Mucosa of descending colon (tissue), 3 donors: ENCODE results near the gene SNRNP27. TPM values are rescaled to one million over a fixed set of nuclear protein-coding genes. Genes with fewer than 3 reads are reported as not detected.
"Not testable (repeated sequence)": the region's sequence is repeated elsewhere in the genome, so short reads cannot be mapped to it uniquely, and the experiment has no call there.

Experiments
- ATAC-seq: fragments of 200-7000 bp; cut with Tn5 transposase; one replicate; pipeline ENCODE4 v1.9.1; 2020; ENCODE audit warnings: mild to moderate bottlenecking, moderate library complexity
- DNase-seq, 3 donors: peaks; one replicate each; pipeline ENCODE4 v3.0.0-alpha.2; 2020
- H3K36me3 ChIP-seq: fragments of 200-600 bp; one replicate; pipeline ENCODE4 v1.8.0; 2021; ENCODE audit warnings: low read depth, mild to moderate bottlenecking
- H3K4me1 ChIP-seq: fragments of 200-600 bp; one replicate; pipeline ENCODE4 v1.8.0; 2021; ENCODE audit warnings: low read depth, mild to moderate bottlenecking
- H3K4me3 ChIP-seq: fragments of 200-600 bp; one replicate; pipeline ENCODE4 v1.8.0; 2021; ENCODE audit warnings: mild to moderate bottlenecking
- H3K9me3 ChIP-seq: fragments of 200-600 bp; one replicate; pipeline ENCODE4 v1.8.0; 2021; ENCODE audit warnings: mild to moderate bottlenecking
- intact Hi-C, 2 donors: fragments of 100-400 bp; cut with DNase I in 1 of 2; cut with micrococcal nuclease in 1 of 2; formaldehyde crosslinking; loops; one replicate each; pipeline versions ENCODE4 v1.11.0 to v1.11.1; 2022; cut with DNase I, micrococcal nuclease
- total RNA-seq, 3 donors: library from RNA; stranded (reverse); fragmentation: NEBNext Ultra II Directional in 2 of 3; extraction: Animal tissue kit (Norgen Biotek cat#: 25700) in 2 of 3; gene quantifications; one replicate each; pipeline versions ENCODE4 v1.2.1 to v1.2.4, GENCODE V29; 2021 to 2023
- TF ChIP-seq, protein P1 (sequence below): fragments of 200-600 bp; IDR thresholded peaks from one replicate; pipeline ENCODE4 v1.8.0; 2022; ENCODE audit warnings: antibody characterized with exemption, mild to moderate bottlenecking
- donor health status: DM: no; HTN: no; CAD: no; lungs with moderate emphysema.
- donor health status: DM: no; HTN: no; CAD: no.
- donor health status: DM: no; HTN: yes; CAD: no.

Gene SNRNP27
- total RNA-seq, 3 donors from 2014 or later = 23.9 to 37.5 (median 34.5) TPM

DNA sequence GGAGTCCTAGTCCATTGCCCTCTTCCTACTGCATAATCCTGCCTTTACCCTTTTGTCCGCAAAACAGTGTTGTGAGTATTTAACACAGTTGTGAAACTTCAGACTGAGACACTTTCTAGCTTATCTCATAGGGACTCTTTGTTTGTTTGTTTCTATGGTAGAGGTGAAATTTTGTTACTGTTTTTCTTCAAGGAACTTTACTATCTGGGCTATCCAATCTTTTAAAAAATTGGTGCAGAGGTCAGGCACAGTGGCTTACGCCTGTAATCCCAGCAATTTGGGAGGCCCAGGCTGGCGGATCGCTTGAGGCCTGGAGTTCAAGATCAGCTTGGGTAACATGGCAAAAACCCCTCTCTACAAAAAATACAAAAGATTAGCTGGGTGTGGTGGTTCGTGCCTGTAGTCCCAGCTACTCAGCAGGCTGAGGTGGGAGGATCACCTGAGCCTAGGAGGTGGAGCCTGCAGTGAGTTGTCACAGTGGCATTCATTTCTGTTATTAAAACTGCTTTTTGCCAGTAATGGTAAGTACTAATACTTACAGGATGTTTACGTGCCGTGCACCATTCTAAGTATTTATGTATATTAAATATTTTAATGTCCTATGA, 45.5 kb upstream of the SNRNP27 start:
- H3K4me1 ChIP-seq = no peaks in the 10 kb centered on the region
- H3K9me3 ChIP-seq = no peaks in the 10 kb centered on the region
- TF ChIP-seq, protein P1, sequence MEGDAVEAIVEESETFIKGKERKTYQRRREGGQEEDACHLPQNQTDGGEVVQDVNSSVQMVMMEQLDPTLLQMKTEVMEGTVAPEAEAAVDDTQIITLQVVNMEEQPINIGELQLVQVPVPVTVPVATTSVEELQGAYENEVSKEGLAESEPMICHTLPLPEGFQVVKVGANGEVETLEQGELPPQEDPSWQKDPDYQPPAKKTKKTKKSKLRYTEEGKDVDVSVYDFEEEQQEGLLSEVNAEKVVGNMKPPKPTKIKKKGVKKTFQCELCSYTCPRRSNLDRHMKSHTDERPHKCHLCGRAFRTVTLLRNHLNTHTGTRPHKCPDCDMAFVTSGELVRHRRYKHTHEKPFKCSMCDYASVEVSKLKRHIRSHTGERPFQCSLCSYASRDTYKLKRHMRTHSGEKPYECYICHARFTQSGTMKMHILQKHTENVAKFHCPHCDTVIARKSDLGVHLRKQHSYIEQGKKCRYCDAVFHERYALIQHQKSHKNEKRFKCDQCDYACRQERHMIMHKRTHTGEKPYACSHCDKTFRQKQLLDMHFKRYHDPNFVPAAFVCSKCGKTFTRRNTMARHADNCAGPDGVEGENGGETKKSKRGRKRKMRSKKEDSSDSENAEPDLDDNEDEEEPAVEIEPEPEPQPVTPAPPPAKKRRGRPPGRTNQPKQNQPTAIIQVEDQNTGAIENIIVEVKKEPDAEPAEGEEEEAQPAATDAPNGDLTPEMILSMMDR = no peak
- H3K4me3 ChIP-seq = no peak overlapping the region
- intact Hi-C loops = no loop called here
- DNase-seq (no peak), ATAC-seq (no peak)
- no peaks in the 10 kb centered on the region for H3K36me3 ChIP-seq

DNA sequence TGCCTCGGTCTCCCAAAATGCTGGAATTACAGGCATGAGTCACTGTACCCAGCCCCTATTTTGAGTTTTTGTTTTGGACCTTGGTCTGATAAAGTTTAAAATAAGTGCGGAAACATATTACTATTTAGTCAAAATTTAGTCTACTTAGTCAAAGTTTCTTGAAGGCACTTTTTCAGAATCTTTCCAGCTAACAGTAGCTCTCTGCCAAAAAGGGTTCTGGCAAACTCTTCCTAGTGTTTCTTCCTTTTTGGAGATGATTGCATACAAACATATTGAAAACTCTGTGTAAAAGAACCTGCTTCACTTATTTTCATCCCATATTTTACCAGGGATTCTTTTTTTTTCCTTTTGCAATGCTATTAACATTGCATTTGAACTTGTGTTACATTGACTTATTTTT, 35.5 kb upstream of the SNRNP27 start:
- H3K9me3 ChIP-seq = no peaks in the 10 kb centered on the region
- no peaks in the 10 kb centered on the region for H3K4me1 ChIP-seq
- H3K4me3 ChIP-seq = no peak overlapping the region
- intact Hi-C loops = no loop called here
- no peak for ATAC-seq
- TF ChIP-seq, protein P1 = no peak
- H3K36me3 ChIP-seq = no peaks in the 10 kb centered on the region
- no peak for DNase-seq

DNA sequence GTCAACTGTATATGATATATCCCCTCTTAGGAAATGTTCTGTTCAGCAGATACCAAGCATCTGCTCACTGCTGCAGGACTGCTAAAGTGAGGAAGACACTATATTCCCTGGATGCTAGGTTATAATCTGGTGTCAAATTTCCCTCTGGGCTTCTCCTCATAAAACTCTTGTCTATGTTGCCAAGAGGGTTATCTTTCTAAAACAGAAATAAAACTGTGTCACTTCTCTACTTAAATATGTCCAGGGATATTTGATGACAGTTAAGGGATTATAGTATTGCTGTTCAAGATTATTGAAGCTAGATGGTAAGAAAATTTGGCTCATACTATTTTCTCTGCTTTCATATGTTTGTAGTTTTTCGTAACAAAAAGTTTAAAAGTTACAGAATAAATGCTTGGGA, 30.5 kb upstream of the SNRNP27 start:
- Histone ChIP-seq H3K36me3 (no peaks in the 10 kb centered on the region), H3K4me3 (no peak overlapping the region), H3K9me3 (no peaks in the 10 kb centered on the region), H3K4me1 (no peaks in the 10 kb centered on the region)
- intact Hi-C loops = no loop called here
- ATAC-seq (no peak), DNase-seq (no peak)
- TF ChIP-seq, protein P1 = no peak

DNA sequence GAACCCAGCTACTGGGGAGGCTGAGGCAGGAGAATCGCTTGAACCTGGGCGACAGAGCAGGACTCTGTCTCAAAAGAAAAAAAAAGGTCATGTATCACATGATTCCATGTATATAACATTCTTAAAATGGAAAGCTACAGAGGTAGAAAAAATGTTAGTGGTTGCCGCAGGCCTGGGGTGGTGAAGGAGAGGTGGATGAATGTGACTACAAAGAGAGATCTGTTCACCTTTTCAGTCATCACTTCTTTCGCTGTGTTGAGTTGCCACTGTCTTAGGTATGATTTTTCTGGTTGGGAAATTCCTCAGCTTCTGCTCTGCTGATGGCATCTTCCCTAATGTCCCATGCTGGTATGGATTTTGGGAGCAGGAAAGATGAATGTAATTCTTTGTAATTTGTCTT, 5.3 kb upstream of the SNRNP27 start:
- H3K36me3 ChIP-seq = no peaks in the 10 kb centered on the region
- no peak overlapping the region for H3K4me3 ChIP-seq
- no peaks in the 10 kb centered on the region for H3K9me3 ChIP-seq
- DNase-seq = no peak
- intact Hi-C loops = no loop called here
- TF ChIP-seq, protein P1 = no peak
- H3K4me1 ChIP-seq = peaks cover 3% of the 10 kb centered on the region
- ATAC-seq = no peak

DNA sequence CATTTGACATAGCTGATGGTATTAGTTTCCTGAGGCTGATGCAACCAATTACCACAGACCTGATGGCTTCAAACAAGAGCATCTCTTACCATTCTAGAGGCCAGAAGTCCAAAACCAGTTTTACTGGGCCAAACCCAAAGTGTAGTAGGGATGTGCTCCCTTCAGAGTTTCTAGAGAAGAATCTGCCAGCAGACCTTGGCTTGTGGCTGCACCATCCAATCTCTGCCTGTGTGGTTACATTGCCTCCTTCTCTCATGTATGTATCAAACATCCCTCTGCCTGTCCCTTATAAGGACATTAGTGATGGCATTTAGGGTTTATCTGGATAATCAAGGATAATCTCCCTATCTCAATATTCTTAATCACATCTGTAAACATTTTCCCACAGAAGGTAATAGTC, 4.5 kb upstream of the SNRNP27 start:
- TF ChIP-seq, protein P1 = no peak
- no peak overlapping the region for H3K4me3 ChIP-seq
- no peak for ATAC-seq
- intact Hi-C loops = no loop called here
- H3K9me3 ChIP-seq = no peaks in the 10 kb centered on the region
- H3K36me3 ChIP-seq = no peaks in the 10 kb centered on the region
- H3K4me1 ChIP-seq = peaks cover 3% of the 10 kb centered on the region
- no peak for DNase-seq

DNA sequence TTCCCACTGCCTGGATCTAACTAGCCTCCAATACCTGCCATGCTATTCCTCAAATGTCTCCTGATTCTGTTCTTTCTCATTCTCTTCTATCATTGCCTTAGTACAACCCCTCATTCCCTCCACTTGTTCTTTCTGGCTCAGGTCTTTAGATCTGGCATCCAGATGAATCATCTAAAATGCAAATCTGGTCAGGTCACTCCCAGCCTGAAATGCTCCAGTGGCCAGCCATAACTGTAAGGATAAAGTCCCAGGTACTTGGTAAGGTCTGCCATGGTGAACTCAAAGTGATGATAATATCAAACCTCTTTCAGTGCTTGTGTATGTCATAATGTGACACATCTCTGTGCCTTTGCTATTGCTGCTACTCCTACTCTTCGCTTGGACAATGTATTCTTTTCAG, 2.9 kb upstream of the SNRNP27 start:
- H3K36me3 ChIP-seq = no peaks in the 10 kb centered on the region
- TF ChIP-seq, protein P1 = no peak
- intact Hi-C loops = no loop called here
- H3K4me1 ChIP-seq = peaks cover 10% of the 10 kb centered on the region
- H3K4me3 ChIP-seq = no peak overlapping the region
- ATAC-seq (no peak), DNase-seq (no peak)
- no peaks in the 10 kb centered on the region for H3K9me3 ChIP-seq

DNA sequence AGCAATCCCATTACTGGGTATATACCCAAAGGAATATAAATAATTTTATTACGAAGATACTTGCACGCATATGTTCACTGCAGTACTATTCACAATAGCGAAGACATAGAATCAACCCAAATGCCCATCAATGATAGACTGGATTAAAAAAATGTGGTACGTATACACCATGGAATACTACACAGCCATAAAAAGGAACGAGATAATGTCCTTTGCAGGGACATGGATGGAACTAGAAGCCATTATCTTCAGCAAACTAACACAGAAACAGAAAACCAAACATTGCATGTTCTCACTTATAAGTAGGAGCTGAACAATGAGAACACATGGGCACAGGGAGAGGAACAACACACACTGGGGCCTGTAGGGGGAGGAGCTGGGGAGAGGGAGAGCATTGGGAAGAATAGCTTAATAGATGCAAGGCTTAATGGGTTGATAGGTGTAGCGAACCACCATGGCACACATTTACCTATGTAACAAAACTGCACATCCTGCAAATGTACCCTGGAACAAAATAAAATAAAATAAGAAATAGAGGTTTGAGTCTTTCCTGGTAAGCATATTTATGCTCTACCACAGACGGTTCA, 825 bp upstream of the SNRNP27 start:
- H3K4me3 ChIP-seq, H3K36me3 ChIP-seq, intact Hi-C loops, ATAC-seq, H3K9me3 ChIP-seq, DNase-seq, H3K4me1 ChIP-seq: not testable (repeated sequence)

DNA sequence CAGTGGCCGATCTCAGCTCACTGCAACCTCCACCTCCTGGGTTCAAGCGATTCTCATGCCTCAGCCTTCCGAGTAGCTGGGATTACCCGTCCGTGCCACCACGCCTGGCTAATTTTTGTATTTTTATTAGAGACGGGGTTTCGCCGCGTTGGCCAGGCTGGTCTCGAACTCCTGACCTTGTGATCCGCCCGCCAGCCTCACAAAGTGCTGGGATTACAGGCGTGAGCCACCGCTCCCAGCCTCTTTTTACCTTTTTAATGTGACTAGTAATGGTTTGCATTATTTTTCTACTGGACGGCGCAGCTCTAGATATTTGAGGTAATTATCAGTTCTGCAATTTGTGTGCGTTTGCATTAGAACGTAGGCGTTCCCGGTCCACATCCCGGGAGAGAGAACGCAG, 981 bp downstream of the SNRNP27 start:
- intact Hi-C loops, H3K36me3 ChIP-seq, H3K9me3 ChIP-seq, H3K4me1 ChIP-seq, ATAC-seq, DNase-seq: not testable (repeated sequence)
- peak overlapping the region; percentile 40 for H3K4me3 ChIP-seq
